Upper lobe of left lung (tissue), 6 donors: ENCODE results near the gene PLCB4. TPM values are rescaled to one million over a fixed set of nuclear protein-coding genes. Genes with fewer than 3 reads are reported as not detected.

ENCODE experiments used
- ATAC-seq, 2 donors: fragments of 200-7000 bp; cut with Tn5 transposase; one replicate each; pipeline ENCODE4 v1.9.1; 2022; ENCODE audit warnings: mild to moderate bottlenecking in 2 of 2, moderate library complexity in 2 of 2; ENCODE audit not compliant: low FRiP score in 2 of 2
- DNase-seq, 2 donors: peaks; one replicate each; pipeline ENCODE4 v3.0.0-alpha.2; 2019 to 2020
- H3K27ac ChIP-seq, 4 donors: fragments of 200-600 bp; sonication (generic); one replicate each; pipeline ENCODE4 v1.5.1; 2016 to 2019
- H3K27me3 ChIP-seq, 4 donors: fragments of 200-600 bp; sonication (generic); one replicate each; pipeline ENCODE4 v1.5.1; 2017 to 2019
- H3K36me3 ChIP-seq, 4 donors: fragments of 200-600 bp; sonication (generic); one replicate each; pipeline ENCODE4 v1.5.1; 2016 to 2019
- H3K4me1 ChIP-seq, 4 donors: fragments of 200-600 bp; sonication (generic); one replicate each; pipeline ENCODE4 v1.5.1; 2018 to 2019
- H3K4me3 ChIP-seq, 4 donors: fragments of 200-600 bp; sonication (generic); one replicate each; pipeline ENCODE4 v1.5.1; 2017 to 2019; ENCODE audit warnings: mild to moderate bottlenecking in 2 of 4, moderate library complexity in 1 of 4
- H3K9me3 ChIP-seq, 4 donors: fragments of 200-600 bp; sonication (generic); one replicate each; pipeline ENCODE4 v1.5.1; 2018 to 2019
- EP300 ChIP-seq, 4 donors: sonication (generic); formaldehyde crosslinking; IDR thresholded peaks; one replicate each; pipeline ENCODE4 v1.5.1; 2017; ENCODE audit warnings: antibody characterized with exemption in 4 of 4, control low read depth in 2 of 4
- POLR2A ChIP-seq, 4 donors: fragments of 450-650 bp; IDR thresholded peaks; one replicate each; pipeline ENCODE4 v1.5.1; 2016 to 2017; ENCODE audit warnings: antibody characterized with exemption in 4 of 4, mild to moderate bottlenecking in 2 of 4
- POLR2AphosphoS5 ChIP-seq, 2 donors: sonication (generic); formaldehyde crosslinking; IDR thresholded peaks; one replicate each; pipeline ENCODE4 v1.5.1; 2017; ENCODE audit warnings: antibody characterized with exemption in 2 of 2
- WGBS, 2 donors: methylation state at CpG; one replicate each; pipeline ENCODE4 v1.1.5; 2017 to 2018; 5-methylcytosine and 5-hydroxymethylcytosine counted together
- total RNA-seq, 6 donors: library from RNA; depleted of rRNA in 4 of 6; stranded (reverse); fragments of >200 nt in 4 of 6; gene quantifications; one replicate each; pipeline versions ENCODE4 v1.1.0 to v1.2.1, GENCODE V29; 2016 to 2021
- TF ChIP-seq, protein P1 (sequence below), 6 experiments: fragments of 450-650 bp in 4 of 6; fragments of 200-600 bp in 2 of 6; sonication (generic) in 2 of 6; IDR thresholded peaks; one replicate each; pipeline ENCODE4 v1.5.1; 2016 to 2019; ENCODE audit warnings: antibody characterized with exemption in 6 of 6
- donor health status: DM: no; HTN: no; CAD: no; lungs with moderate emphysema.
- donor health status: DM: no; HTN: yes; CAD: no; lungs with severe emphysema.

Gene PLCB4
- total RNA-seq, 6 donors from 2014 or later = 5.7 to 15.2 (median 8.2) TPM

GRCh38 chr20:9269280-9269971, 200.5 kb downstream of the PLCB4 start:
- no peak overlapping the region for H3K4me3 ChIP-seq
- DNase-seq = no peak
- TF ChIP-seq POLR2A (IDR thresholded peaks at IDR 0.05) = no peak
- TF ChIP-seq, protein P1, sequence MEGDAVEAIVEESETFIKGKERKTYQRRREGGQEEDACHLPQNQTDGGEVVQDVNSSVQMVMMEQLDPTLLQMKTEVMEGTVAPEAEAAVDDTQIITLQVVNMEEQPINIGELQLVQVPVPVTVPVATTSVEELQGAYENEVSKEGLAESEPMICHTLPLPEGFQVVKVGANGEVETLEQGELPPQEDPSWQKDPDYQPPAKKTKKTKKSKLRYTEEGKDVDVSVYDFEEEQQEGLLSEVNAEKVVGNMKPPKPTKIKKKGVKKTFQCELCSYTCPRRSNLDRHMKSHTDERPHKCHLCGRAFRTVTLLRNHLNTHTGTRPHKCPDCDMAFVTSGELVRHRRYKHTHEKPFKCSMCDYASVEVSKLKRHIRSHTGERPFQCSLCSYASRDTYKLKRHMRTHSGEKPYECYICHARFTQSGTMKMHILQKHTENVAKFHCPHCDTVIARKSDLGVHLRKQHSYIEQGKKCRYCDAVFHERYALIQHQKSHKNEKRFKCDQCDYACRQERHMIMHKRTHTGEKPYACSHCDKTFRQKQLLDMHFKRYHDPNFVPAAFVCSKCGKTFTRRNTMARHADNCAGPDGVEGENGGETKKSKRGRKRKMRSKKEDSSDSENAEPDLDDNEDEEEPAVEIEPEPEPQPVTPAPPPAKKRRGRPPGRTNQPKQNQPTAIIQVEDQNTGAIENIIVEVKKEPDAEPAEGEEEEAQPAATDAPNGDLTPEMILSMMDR (IDR thresholded peaks at IDR 0.05) = no peak
- TF ChIP-seq EP300 (IDR thresholded peaks at IDR 0.05) = no peak
- TF ChIP-seq POLR2AphosphoS5 (IDR thresholded peaks at IDR 0.05) = no peak
- no peaks in the 10 kb centered on the region for H3K9me3 ChIP-seq
- 43 to 62% methylated on average over 2 of the region's 2 CpGs for WGBS, 2 donors
- no peaks in the 10 kb centered on the region for H3K27me3 ChIP-seq
- no peaks in the 10 kb centered on the region for H3K36me3 ChIP-seq
- no peak overlapping the region for H3K27ac ChIP-seq
- peaks cover 0 to 3% (median 0%) of the 10 kb centered on the region in 4 donors for H3K4me1 ChIP-seq
- peak in 1 of 2 donors; percentile 62 for ATAC-seq

- ATAC-seq = peak in 1 of 2 donors; percentile 87
- TF ChIP-seq, protein P1 (IDR thresholded peaks at IDR 0.05) = no peak
- TF ChIP-seq POLR2A (IDR thresholded peaks at IDR 0.05) (no peak), POLR2AphosphoS5 (IDR thresholded peaks at IDR 0.05) (no peak), EP300 (IDR thresholded peaks at IDR 0.05) (no peak)
Observed at GRCh38 chr20:9270831-9271230, 201.9 kb downstream of the PLCB4 start.

DNA sequence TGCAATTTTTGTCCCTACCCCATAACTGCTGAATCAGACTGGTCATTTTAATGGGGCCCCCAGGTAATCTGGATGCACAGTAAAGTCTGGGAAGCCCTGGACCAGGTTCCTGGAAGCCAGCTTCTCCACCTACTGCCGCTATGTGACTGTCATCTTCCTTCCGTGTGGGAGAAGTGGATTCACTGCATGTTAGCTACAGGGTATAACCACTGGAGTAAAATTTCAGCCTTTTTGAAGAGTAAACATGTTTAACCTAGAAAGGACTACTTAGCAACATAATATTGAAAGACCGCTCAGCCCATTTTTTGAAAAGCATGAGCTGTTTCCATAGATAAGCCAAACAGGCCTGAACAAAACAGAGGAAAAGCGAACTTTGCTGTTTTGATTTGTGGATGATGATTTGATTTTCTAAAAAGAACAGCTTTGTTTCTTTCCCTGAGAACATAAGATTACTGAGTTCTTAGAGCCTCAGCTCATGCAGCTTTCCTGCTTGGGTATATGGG, 208.1 kb downstream of the PLCB4 start:
- no peak for ATAC-seq
- 82 to 83% methylated on average over 4 of the region's 4 CpGs for WGBS, 2 donors
- Histone ChIP-seq H3K36me3 (no peaks in the 10 kb centered on the region), H3K4me3 (no peak overlapping the region), H3K4me1 (peaks cover 0 to 3% (median 0%) of the 10 kb centered on the region in 4 donors), H3K27ac (no peak overlapping the region), H3K9me3 (no peaks in the 10 kb centered on the region), H3K27me3 (no peaks in the 10 kb centered on the region)
- TF ChIP-seq, protein P1 (IDR thresholded peaks at IDR 0.05) = no peak
- TF ChIP-seq POLR2AphosphoS5 (IDR thresholded peaks at IDR 0.05) (no peak), POLR2A (IDR thresholded peaks at IDR 0.05) (no peak), EP300 (IDR thresholded peaks at IDR 0.05) (no peak)
- DNase-seq = no peak

More at GRCh38 chr20:9270831-9271230, 201.9 kb downstream of the PLCB4 start:
- H3K4me3 ChIP-seq = no peak overlapping the region
- H3K27ac ChIP-seq = peak overlapping the region in 1 of 4 donors; percentile 1
- no peaks in the 10 kb centered on the region for H3K9me3 ChIP-seq
- peaks cover 0 to 3% (median 0%) of the 10 kb centered on the region in 4 donors for H3K4me1 ChIP-seq
- H3K27me3 ChIP-seq = no peaks in the 10 kb centered on the region
- no peak for DNase-seq
- no peaks in the 10 kb centered on the region for H3K36me3 ChIP-seq

- peak in 1 of 2 donors; percentile 62 for ATAC-seq
- Histone ChIP-seq H3K4me3 (no peak overlapping the region), H3K36me3 (no peaks in the 10 kb centered on the region), H3K9me3 (no peaks in the 10 kb centered on the region), H3K4me1 (peaks cover 0 to 3% (median 0%) of the 10 kb centered on the region in 4 donors), H3K27ac (peak overlapping the region in 3 of 4 donors; percentile 9 to 68 (median 26)), H3K27me3 (no peaks in the 10 kb centered on the region)
- DNase-seq = no peak
- WGBS, 2 donors = 68 to 71% methylated on average over 2 of the region's 2 CpGs
- no peak for TF ChIP-seq POLR2AphosphoS5 (IDR thresholded peaks at IDR 0.05)
- TF ChIP-seq POLR2A (IDR thresholded peaks at IDR 0.05) = no peak
Observed at GRCh38 chr20:9279918-9280401, 211.1 kb downstream of the PLCB4 start.

- DNase-seq (no peak), ATAC-seq (no peak)
- Histone ChIP-seq H3K4me1 (peaks cover 0 to 3% (median 0%) of the 10 kb centered on the region in 4 donors), H3K27me3 (no peaks in the 10 kb centered on the region), H3K27ac (peak overlapping the region in 3 of 4 donors; percentile 4 to 68 (median 32)), H3K4me3 (no peak overlapping the region), H3K9me3 (no peaks in the 10 kb centered on the region), H3K36me3 (no peaks in the 10 kb centered on the region)
- TF ChIP-seq EP300 (IDR thresholded peaks at IDR 0.05) (no peak), POLR2AphosphoS5 (IDR thresholded peaks at IDR 0.05) (no peak)
- TF ChIP-seq, protein P1 (IDR thresholded peaks at IDR 0.05) = no peak
- 52 to 53% methylated on average over 5 of the region's 5 CpGs for WGBS, 2 donors
Observed at GRCh38 chr20:9280666-9281065, 211.8 kb downstream of the PLCB4 start.
